OCI-LY1 (cell line): ENCODE results near the gene ASPDH.
"Not testable (repeated sequence)": the region's sequence is repeated elsewhere in the genome, so short reads cannot be mapped to it uniquely, and the experiment has no call there.

Experiments used
- H2AFZ ChIP-seq: fragments of 200-600 bp; sonication (generic), shearing (Covaris generic); 2 replicates; pipeline ENCODE4 v1.6.0; 2014; ENCODE audit warnings: antibody characterized with exemption, mild to moderate bottlenecking, low read length
- H3F3A ChIP-seq: fragments of 200-600 bp; sonication (generic), shearing (Covaris generic); 2 replicates; pipeline ENCODE4 v1.6.0; 2014; ENCODE audit warnings: mild to moderate bottlenecking, antibody characterized with exemption, low read length, moderate library complexity; ENCODE audit not compliant: insufficient read depth
- H3K27ac ChIP-seq: fragments of 200-600 bp; sonication (generic); 2 replicates; pipeline ENCODE4 v1.5.1; 2014; ENCODE audit warnings: low read length, mixed run types, mild to moderate bottlenecking, low read depth; ENCODE audit not compliant: poor library complexity, severe bottlenecking
- H3K27me3 ChIP-seq: fragments of 200-600 bp; sonication (generic); 2 replicates; pipeline ENCODE4 v1.6.0; 2014; ENCODE audit warnings: antibody characterized with exemption, mild to moderate bottlenecking, low read length, moderate library complexity; ENCODE audit not compliant: insufficient read depth
- H3K36me3 ChIP-seq: fragments of 200-600 bp; sonication (generic); 2 replicates; pipeline ENCODE4 v1.6.1; 2014; ENCODE audit warnings: mild to moderate bottlenecking, antibody characterized with exemption, low read length, moderate library complexity, mixed read lengths; ENCODE audit not compliant: insufficient read depth
- H3K4me1 ChIP-seq: fragments of 200-600 bp; sonication (generic); 2 replicates; pipeline ENCODE4 v1.5.1; 2014; ENCODE audit warnings: mild to moderate bottlenecking, low read length, moderate library complexity; ENCODE audit not compliant: insufficient read depth, severe bottlenecking
- H3K4me2 ChIP-seq: fragments of 200-600 bp; sonication (generic), shearing (Covaris generic); 2 replicates; pipeline ENCODE4 v1.6.1; 2014; ENCODE audit warnings: low read length
- H3K4me3 ChIP-seq: fragments of 200-600 bp; sonication (generic); 2 replicates; pipeline ENCODE4 v1.5.1; 2014; ENCODE audit warnings: low read length, low read depth, mild to moderate bottlenecking, mixed read lengths; ENCODE audit not compliant: poor library complexity, severe bottlenecking
- H3K79me2 ChIP-seq: fragments of 200-600 bp; shearing (Covaris generic); 2 replicates; pipeline ENCODE4 v1.6.1; 2016; ENCODE audit warnings: mixed run types, low read length, mixed read lengths; ENCODE audit not compliant: insufficient read depth
- H3K9ac ChIP-seq: fragments of 200-600 bp; sonication (generic), shearing (Covaris generic); 2 replicates; pipeline ENCODE4 v1.6.1; 2014; ENCODE audit warnings: mild to moderate bottlenecking, low read length, mixed read lengths
- H3K9me2 ChIP-seq: fragments of 200-600 bp; sonication (generic), shearing (Covaris generic); 2 replicates; pipeline ENCODE4 v1.6.1; 2014; ENCODE audit warnings: low read depth, mild to moderate bottlenecking, low read length, mixed read lengths
- H3K9me3 ChIP-seq: fragments of 200-600 bp; shearing (Covaris generic); 2 replicates; pipeline ENCODE4 v1.6.1; 2014; ENCODE audit warnings: low read length, mixed read lengths
- H4K20me1 ChIP-seq: fragments of 200-600 bp; sonication (generic), shearing (Covaris generic); 2 replicates; pipeline ENCODE4 v1.6.0; 2016; ENCODE audit warnings: mild to moderate bottlenecking, low read length; ENCODE audit not compliant: insufficient read depth
- CTCF ChIP-seq: fragments of 200-600 bp; sonication (generic), shearing (Covaris generic); IDR thresholded peaks from 2 replicates; pipeline ENCODE4 v1.5.1; 2017; ENCODE audit warnings: mild to moderate bottlenecking, antibody characterized with exemption, low read length, moderate library complexity, mixed read lengths
- EZH2 ChIP-seq: fragments of 200-600 bp; sonication (generic), shearing (Covaris generic); IDR thresholded peaks from 2 replicates; pipeline ENCODE4 v1.8.0; 2017; ENCODE audit warnings: borderline replicate concordance, mixed run types, mild to moderate bottlenecking, antibody characterized with exemption, low read length, moderate library complexity, mixed read lengths

Gene ASPDH

DNA sequence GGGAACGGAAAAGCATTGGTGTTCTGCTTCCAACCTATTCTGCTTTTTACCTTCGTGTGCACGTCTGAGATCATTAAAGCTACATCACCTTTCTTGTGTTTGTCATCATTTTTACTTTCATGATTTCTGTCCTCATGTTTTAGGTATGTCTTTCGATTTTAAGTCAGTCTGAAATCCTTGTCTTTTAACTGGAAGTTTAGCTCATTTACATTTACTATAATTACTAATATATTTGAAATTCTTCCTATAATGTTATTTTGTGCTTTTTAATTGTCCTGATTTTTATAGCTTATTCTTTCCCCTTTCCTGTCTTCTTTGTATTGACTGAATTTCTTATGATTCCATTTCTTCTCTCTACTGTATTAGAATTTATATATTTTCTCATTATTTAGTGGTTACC lies 19.2 kb upstream of the ASPDH start:
- peaks cover 27% of the 10 kb centered on the region for H3K27me3 ChIP-seq
- no peak overlapping the region for H3K4me2 ChIP-seq
- no peaks in the 10 kb centered on the region for H3K9me2 ChIP-seq
- H3K9ac ChIP-seq: no peak overlapping the region
- TF ChIP-seq CTCF: no peak
- no peak for TF ChIP-seq EZH2
- no peaks in the 10 kb centered on the region; the same call in 1 of the 2 replicates for H3K36me3 ChIP-seq
- no peaks in the 10 kb centered on the region for H4K20me1 ChIP-seq
- no peak overlapping the region for H3K4me3 ChIP-seq
- no peak overlapping the region for H2AFZ ChIP-seq
- no peaks in the 10 kb centered on the region for H3K79me2 ChIP-seq
- H3K4me1 ChIP-seq: no peaks in the 10 kb centered on the region
- H3K9me3 ChIP-seq: peaks cover 5% of the 10 kb centered on the region; the same call in 1 of the 2 replicates
- H3F3A ChIP-seq: no peaks in the 10 kb centered on the region
- no peak overlapping the region for H3K27ac ChIP-seq

GRCh38 chr19:50531171-50531612 lies 17.5 kb upstream of the ASPDH start:
- no peaks in the 10 kb centered on the region for H3K4me1 ChIP-seq
- H3K4me3 ChIP-seq: no peak overlapping the region
- H3F3A ChIP-seq: no peaks in the 10 kb centered on the region
- H3K9me3 ChIP-seq: peaks cover 5% of the 10 kb centered on the region; the same call in 1 of the 2 replicates
- no peak overlapping the region for H2AFZ ChIP-seq
- H3K9ac ChIP-seq: no peak overlapping the region
- no peaks in the 10 kb centered on the region for H3K9me2 ChIP-seq
- no peak for TF ChIP-seq CTCF
- no peak for TF ChIP-seq EZH2
- no peaks in the 10 kb centered on the region for H3K79me2 ChIP-seq
- H3K36me3 ChIP-seq: no peaks in the 10 kb centered on the region; the same call in 1 of the 2 replicates
- H4K20me1 ChIP-seq: no peaks in the 10 kb centered on the region
- peaks cover 27% of the 10 kb centered on the region for H3K27me3 ChIP-seq
- H3K27ac ChIP-seq: no peak overlapping the region
- no peak overlapping the region for H3K4me2 ChIP-seq

- H3K9me3 ChIP-seq, H3K4me1 ChIP-seq, H3K9me2 ChIP-seq, H3K36me3 ChIP-seq, H3K4me3 ChIP-seq, H3K27ac ChIP-seq, H3K4me2 ChIP-seq, H3K9ac ChIP-seq, H3F3A ChIP-seq, H2AFZ ChIP-seq, H3K79me2 ChIP-seq, H4K20me1 ChIP-seq: not testable (repeated sequence)
- peaks cover 17% of the 10 kb centered on the region for H3K27me3 ChIP-seq
Observed at GRCh38 chr19:50528052-50528451, 14.3 kb upstream of the ASPDH start.

GRCh38 chr19:50522881-50523280 lies 9.2 kb upstream of the ASPDH start:
- Histone ChIP-seq H3K79me2 (no peaks in the 10 kb centered on the region), H3K36me3 (no peaks in the 10 kb centered on the region), H3K4me2 (no peak overlapping the region), H3K9me2 (no peaks in the 10 kb centered on the region), H3K4me1 (no peaks in the 10 kb centered on the region), H4K20me1 (no peaks in the 10 kb centered on the region), H3K4me3 (no peak overlapping the region), H3K9me3 (no peaks in the 10 kb centered on the region), H3K27ac (no peak overlapping the region), H3K27me3 (0 out of 2 replicates have a peak, but pooled peaks cover 4% of the 10 kb centered on the region), H3K9ac (no peak overlapping the region), H2AFZ (no peak overlapping the region), H3F3A (no peaks in the 10 kb centered on the region)
- TF ChIP-seq EZH2 (no peak), CTCF (no peak)
